Endometrium (tissue), 2 donors: Measurements from ENCODE around the gene ERICH6.

Source experiments
- FAIRE-seq: peaks from 2 replicates; lab custom pipeline; 2012; peaks lifted over from hg19 to GRCh38; lab: Jason Lieb, UNC
- donor health status: control.
- donor health status: control.

Gene ERICH6

DNA sequence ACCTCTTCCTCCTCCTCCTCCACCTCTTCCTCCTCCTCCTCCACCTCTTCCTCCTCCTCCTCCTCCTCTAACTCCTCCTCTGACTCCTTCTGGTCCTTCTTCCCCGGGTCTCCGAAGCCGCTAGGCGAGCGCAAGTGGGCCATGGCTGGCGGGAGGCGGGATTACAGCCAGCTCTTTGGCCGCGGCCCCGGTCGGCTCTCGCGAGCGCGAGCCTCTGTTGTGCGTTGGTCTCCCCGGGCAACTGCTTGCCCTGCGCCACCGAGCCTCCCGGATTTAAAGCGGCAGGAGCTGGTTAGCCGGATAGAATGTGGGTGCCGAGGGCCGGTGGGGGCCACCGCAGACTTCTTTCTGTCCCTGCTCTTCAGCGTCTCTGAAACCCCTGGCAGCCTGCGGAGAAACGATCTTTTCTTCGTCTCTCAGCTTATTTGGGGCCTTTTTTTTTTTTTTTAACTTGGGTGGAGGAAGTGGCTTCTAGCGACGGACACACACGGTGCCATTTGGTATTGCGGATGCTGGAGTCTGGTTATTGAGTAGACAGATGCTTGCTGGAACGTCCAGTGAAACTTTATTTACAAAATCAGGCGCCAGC is at the start of gene ERICH6:
Gene ERICH6 (minus strand): TSS at position 165 of the 589 bp plus-strand sequence. CDS start 22 bp downstream, at position 143.
- no peak for FAIRE-seq

DNA sequence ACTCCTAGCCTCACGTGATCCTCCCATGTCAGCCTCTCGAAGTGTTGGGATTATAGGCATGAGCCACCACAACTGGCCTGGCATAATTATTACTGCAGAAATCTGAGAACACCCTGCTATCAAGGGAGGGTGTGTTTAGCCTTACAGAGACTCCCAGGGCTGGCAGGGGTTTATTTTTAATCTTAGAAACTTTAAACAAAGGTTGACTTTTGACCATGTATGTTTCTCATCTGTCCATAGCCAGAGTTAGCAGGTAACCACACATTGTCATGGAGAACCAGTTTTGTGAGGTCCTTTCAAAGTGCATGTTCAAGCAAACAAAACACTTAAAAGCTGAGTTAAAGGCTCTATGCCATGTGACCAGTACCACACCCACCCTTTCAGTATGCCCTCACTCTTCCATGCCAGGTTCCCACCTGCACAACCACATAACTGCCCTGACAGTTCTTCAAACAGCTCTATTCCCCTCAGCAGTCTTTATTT is 48.1 kb upstream of the ERICH6 start:
- FAIRE-seq, result no peak

DNA sequence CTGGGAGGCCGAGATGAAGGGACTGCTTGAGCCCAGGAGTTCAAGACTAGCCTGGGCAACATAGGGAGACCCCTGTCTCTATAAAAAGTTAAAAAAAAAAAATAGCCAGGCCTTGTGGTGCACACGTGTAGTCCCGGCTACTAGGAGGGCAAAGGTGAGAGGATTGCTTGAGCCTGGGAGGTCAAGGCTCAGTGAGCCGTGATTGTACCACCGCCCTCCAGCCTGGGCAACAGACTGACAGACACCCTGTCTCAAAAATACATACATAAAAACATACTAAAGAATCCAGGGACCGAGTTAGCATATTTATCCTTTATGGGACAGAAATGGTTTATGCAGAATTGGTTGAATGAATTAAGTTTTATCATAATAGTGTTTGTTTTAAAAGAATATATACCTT is 45.5 kb upstream of the ERICH6 start:
- FAIRE-seq, result no peak

DNA sequence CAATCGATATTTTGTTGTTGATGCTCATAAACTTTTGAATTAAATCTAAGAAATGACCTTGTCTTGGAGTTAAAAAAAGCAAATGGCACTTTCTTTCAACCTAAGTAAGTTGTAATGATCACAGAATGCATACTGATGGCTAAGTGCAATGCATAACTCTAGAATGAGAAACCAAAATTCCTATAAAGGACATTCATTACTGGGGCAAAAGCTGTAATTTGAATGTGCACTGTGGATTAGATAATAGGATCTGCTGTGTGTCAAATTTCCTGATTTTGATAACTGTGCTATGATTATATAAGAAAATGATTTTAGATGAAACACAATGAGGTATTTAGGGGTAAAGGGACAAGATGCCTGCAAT is 44.9 kb upstream of the ERICH6 start:
- FAIRE-seq, result no peak

DNA sequence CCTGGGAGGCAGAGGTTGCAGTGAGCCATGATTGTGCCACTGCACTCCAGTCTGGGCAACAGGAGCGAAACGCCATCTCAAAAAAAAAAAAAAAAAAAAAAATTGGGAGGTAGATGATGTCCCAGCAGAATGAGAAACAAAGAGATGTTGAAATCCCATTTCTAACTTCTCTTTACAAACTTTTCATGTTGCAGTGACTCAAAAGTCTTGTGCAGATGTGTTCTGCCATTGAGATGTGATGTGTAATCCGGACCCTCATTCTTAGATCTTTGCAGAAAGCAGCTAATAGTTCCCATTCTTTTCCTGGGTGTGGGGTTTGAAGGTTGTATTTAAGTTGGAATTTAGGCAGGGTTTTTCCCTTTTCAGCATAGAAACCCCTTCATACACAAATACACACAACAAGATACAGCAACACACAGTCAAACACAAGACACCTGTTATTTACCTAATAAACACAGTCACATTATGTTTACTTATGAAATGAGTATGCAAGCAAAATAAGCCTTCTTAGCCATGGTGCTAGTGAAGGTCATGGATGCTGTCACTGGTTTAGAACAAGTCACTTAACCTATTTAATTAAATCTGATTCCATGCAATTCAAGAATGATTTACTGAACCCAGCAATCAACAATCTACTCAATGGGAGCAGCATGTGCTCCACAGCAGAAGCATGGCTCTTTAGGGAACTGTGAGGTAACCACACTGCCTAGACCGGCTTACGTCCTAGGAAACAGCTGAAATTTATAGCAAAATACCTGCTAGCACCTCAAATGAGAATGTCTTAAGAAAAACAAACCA is 44.4 kb upstream of the ERICH6 start:
- no peak for FAIRE-seq

DNA sequence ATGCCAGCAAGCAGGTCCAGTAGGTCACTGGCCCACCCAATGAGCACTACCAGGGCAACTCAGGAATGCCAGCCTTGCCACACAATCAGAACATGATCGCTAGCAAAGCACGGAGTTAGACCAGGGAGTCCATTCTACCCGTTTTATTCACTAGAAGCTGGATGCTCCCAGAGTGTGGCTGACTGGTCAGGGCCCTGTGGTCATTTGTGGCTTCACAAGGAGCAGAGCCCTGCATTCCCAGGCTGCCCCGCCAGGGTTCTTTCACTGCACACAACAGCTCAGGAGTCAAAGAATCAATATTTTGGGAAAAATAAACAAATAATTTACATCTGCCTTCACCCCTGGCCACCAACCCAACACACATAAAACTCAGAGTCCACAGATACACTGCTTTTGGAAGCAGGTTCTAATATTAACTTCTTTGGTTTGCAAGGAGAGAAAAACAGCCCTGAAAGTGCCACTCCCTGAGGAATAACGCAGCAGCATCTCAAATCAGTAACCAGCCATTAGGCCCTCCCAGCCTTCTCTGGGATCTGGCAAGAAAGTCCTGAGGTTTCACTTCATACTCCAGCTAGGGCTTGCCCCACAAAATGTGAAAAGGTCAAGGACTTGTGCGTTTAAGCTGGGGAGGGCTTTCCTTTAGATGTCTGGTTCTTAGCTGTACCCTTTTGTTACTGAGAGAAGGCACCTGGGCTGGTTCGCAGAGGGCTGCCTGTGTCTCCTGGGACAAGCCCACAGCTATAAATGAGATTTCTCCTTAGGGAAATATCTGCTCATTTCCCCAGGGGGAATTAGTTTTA is 43.3 kb upstream of the ERICH6 start:
- no peak for FAIRE-seq

DNA sequence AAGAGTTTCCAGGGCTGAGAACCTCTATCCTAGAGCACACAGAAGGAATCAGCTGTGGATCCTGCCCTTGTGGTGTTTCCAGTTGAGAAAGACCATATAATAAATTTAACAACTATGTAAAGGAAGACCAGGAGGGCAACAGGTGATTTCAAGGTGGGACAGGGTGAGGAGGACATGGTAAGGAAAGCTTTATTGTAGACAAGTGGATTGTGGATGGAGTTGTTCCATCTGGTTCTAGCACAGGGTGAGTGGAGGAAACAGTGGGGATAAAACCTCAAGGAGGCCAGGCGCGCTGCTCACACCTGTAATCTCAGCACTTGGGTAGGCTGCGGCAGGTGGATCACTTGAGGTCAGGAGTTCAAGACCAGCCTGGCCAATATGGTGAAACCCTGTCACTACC is 42.1 kb upstream of the ERICH6 start:
- no peak for FAIRE-seq

DNA sequence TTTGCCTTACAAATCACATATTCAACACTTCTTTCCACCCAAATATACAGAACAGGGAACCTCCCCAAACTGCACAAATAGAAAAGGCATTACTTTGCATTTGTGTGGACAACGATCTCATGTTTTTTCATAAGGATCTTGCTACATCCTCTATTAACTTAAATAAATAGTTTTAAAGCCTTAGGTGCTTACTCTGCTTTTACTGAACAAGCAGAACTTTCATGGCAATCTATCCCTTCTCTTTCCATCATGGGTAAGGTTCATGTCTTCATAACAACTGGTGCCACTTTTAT is 41.1 kb upstream of the ERICH6 start:
- no peak for FAIRE-seq

DNA sequence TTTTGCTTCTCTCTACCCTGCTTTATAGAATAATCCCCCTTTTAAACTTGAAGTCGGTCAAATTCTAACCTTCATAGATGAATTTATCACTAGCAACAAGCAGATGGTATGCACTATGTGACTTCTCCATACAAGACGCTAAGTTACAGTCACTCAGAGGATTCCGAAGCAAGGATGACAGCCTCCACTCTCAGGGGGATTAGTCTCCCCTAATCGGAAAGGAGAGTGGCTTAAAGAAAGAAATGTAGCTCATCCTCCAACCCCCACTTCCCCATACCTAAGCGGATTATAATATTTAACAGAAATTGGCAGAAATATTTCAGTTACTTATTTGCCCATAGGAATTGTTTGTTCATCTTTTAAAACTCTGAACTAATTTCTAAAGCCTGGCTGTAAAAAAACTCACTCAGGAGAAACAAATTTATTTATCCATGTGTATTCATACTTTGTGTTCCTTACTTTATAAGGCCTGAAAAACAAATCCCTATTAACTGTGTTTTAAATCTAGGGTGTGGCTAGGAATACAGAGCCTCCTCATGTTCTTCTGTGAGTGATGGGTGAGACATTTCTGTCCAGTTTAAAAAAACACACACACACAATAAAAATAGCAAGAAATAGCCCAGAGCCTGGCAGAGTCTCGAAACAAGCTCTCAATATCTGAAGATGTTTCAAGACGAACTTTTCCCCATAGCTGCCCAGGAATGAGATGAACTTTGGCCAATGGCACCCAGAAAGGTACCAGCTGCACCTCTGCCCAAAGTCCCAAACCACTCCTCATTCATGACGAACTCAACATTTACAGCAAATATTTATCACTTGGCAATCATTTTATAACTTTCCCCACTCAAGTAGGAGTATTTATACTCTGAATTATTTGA is 40.6 kb upstream of the ERICH6 start:
- no peak for FAIRE-seq

DNA sequence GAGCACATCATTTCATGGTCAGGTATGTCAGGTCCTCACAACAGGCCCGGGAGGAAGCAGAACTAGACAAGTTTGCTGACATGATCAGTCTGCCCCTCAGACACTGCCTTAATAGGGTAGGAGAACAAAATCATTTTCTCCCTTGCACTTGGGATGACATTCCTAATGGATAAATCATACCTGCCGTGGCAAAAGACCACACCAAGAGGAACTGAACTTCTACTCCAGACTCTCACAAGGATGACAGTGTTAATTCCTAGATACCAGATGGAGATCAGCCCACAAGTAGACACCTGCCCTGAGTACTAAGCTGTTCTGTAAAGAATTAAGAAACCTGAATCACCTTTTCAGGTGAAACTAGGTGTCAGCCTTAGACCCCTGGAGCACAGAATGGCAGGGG is 39.8 kb upstream of the ERICH6 start:
- no peak for FAIRE-seq

DNA sequence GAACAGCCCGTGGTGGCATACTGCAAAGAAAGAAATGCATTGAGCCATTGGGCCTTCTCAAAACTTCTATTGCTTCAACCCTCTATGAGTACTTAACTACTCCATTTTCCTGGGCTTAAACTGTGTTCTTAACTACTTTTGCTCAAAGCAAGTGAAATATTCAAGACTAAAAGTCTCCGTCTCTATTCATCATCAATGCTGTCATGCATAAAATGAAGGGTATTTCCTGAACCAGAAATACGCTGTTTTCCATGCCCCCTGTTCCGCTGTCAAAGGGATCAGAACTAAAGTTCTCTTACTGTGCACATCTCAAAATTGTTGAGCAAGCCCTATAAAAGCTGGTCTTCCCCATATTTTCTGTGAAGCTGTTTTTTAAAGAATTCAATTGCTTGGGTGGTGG is 39.0 kb upstream of the ERICH6 start:
- no peak for FAIRE-seq

DNA sequence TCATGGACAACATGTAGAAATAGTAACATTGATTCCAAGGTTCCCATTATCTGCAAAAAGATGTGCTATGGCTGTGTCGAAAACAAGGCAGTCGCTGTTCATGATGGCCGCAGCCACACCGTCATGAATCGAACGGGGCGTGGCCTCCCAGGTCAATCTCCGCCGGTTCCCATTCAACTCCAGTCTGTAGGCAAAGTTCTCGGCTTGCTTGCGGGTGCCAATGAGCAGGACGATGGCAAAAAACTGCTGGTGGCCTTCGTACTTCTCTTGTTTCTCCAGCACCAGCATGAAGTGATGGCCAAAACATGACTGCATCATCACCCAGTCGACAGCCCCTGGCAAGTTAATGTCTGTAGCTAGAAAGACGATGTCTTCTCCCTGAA is 38.4 kb upstream of the ERICH6 start:
- no peak for FAIRE-seq

DNA sequence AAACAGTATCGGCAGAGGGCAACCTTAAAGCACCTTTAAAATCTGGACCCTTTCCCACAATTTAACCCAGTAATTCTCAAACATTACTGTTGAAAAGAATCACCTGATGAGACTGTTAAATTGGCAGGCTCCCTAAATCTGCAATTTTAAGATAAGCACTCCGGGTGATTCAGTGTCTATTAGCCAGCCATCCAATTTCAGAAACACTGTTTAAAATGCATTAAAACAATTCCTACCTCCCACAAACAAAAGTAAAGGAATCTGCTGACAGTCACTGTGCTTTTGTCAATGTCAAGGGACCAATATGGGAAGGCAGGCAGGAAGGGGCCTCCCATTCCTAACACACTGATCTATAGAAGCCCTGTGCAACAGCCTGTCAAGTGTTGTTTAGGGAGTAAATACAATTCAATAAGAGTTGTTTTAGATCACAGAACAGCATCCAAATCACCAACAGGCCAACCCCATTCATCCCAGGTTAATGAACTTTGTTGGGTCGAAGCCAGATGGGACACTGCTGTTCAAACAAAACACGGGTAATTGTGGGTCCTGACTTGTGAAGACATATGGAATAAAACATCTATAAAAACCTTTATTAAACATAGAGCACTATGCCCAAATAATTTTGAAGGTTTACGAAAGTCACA is 37.9 kb upstream of the ERICH6 start:
- FAIRE-seq, result no peak

DNA sequence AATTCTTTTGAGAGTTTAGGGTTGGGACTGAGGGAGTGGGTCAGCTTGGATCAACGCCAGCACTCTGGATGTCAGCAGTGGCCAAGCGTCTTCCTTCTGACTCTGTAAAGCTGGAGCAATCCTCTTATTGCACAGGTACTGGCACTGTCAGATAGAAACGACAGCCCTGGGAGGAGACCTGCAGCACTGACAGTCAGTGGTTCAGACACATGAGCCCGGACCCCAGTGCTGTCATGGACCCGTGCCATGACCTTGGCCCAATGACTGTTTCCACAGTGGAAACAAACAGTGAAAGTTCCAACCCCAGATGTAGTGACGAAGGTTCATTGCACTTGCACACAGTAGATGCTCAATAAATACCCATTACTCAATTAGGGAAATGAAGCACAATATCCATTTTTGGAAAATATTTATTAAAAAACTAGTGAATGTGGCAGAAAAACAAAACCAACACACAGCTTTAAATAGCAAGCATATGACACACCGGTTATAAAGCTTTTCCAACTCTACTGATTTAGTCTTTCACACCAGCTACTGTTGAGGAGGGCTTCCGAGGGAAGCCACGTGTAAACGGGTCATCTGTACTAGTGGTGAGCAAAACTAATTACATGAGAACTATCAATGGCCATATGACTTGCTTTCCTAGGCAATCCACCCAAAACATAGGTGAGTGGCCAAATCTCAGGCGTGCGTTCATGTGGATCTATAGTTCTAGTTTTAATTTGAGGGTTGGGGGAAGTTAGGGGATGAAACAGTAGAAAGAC is 37.2 kb upstream of the ERICH6 start:
- no peak for FAIRE-seq

DNA sequence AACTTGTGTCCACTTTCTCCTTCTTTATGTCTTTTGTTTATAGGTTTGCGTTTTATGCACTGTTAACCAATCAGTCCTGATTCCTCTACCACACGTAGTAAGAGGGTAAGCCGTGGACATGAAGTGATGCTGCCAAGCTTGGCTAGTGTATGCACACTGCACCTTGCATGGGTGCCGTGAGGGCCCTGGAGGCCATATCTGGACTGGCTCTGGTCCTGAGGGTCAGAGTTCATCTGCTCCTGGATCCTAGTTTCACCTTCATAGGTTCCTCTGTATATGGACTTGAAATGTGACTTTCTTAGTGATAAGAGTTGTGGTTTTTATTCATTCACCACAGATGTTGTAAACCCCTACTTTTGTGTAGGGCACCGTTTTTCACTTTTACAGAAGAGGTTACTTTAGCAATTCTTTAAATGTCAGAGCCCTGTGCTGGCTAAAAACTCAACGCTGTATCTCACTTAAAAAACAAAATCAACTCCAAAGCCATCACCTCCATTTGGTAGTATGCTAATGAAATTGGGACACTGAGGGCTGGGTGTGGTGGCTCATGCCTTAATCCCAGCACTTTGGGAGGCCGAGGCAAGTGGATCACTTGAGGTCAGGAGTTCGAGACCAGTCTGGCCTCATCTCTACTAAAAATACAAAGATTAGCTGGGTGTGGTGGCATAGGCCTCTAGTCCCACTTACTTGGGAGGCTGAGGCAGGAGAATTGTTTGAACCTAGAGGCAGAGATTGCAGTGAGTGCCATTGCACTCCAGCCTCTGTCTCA is 36.3 kb upstream of the ERICH6 start:
- no peak for FAIRE-seq

DNA sequence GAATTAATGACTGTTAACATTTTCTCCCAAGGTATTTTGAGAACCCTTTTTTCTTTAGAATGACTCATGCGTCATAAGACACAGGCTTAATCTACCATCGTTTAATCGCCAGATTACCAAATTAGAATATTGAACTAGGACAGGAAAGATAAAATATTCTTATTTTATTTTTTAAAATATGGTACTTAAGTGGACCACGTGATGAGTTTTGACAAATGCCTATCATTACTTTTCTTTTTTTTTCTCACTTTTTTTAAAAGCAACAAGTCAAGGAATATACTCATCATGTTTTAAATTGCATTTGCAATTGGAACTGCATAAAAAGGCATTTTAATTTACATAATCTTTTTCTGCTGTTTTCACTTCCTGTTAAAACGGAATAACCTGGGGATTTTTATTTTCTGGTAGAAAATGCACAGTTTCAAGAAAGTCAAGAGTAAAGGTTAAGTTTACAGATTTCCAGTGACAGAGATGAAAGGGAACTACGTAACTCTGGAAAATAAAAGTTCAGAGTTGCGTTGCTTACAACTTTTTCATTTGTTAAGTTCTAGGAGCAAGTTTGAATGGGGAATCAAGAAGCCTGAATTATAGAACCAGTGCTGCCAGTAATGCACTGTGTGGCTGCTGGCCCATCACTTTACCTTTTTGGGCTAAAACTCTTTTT is 35.6 kb upstream of the ERICH6 start:
- FAIRE-seq, result no peak

DNA sequence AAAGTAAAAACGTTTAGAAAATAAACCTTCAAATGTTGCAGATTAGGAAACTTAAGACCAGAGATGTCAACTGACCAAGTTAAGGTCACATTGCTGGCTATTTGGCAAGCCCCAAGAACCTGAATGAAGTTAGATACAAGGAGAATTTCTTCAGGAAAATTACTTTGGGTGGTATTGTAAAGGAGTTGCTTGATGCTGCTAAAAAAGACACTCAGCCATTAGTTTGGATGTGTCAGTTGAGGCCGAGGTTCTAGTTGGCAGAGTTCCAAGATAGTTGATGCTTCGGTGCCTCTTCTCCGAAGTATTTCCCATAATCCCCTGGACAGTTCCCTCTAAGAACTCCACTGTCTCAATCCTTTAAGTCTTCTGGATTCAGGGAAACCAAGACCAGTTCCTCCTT is 35.0 kb upstream of the ERICH6 start:
- no peak for FAIRE-seq

DNA sequence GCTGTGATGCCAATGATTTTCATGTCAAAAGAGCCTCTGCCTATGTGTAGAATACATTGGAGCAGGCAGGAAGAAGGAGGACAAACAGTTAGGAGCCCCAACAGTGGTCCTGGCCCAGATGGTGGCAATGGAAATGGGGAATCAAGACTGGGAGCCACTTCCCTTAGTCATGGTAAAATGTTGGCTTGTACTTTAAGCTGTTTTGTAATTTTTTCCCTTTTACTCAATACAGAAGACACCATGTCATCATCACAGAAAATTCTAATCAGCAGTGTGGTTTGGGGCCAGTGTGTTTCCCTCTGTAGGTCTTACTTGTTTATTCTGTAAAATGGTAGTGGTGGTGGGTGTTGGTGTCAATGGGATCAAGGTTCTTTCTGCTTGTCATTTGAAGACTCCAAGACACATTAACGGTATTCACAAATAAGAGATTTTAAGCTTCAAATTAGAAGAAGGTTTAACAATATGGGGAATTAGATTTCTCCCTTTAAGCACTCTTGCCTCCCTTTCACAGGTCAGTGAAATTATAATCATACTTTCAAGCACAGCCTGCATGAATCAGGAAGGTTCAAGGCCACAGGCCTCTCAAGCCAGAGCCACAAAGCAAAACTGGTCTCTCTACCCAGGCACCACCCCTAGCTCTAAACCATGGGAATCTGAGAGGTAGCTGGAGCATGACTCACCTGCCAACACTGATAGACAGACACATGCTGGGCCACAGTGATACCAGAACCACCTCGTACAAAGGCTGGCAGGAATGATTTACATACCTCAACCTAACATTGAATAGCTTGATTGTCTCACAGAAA is 34.4 kb upstream of the ERICH6 start:
- no peak for FAIRE-seq
